GM23338 (cell line): ENCODE results near the gene POLR2F.

Experiments
- CREB1 ChIP-seq: fragments of 250-450 bp; sonication (Bioruptor Pico); IDR thresholded peaks from 2 replicates; pipeline ENCODE4 v1.5.0; 2020; ENCODE audit warnings: low read depth, mild to moderate bottlenecking, moderate library complexity
- EZH2 ChIP-seq: fragments of 200-600 bp; sonication (generic); IDR thresholded peaks from one replicate; pipeline ENCODE4 v1.8.0; 2017; ENCODE audit warnings: antibody characterized with exemption, mild to moderate bottlenecking, low read depth; ENCODE audit not compliant: unreplicated experiment
- EZH2phosphoT487 ChIP-seq: fragments of 200-600 bp; sonication (generic); IDR thresholded peaks from one replicate; pipeline ENCODE4 v1.8.1; 2018; ENCODE audit warnings: antibody characterized with exemption; ENCODE audit not compliant: unreplicated experiment
- JUNB ChIP-seq: IDR thresholded peaks from one replicate; pipeline ENCODE4 v1.6.1; 2016; ENCODE audit warnings: antibody characterized with exemption; ENCODE audit not compliant: unreplicated experiment
- NANOG ChIP-seq: IDR thresholded peaks from 2 replicates; pipeline ENCODE4 v1.6.1; 2016; ENCODE audit warnings: antibody characterized with exemption, borderline replicate concordance
- POLR2AphosphoS5 ChIP-seq: IDR thresholded peaks from 2 replicates; pipeline ENCODE4 v1.6.1; 2016; ENCODE audit warnings: antibody characterized with exemption, low read depth
- ZNF331 ChIP-seq: fragments of 250-450 bp; sonication (Bioruptor Pico); IDR thresholded peaks from 2 replicates; pipeline ENCODE4 v1.5.0; 2020; ENCODE audit warnings: low read depth, mild to moderate bottlenecking, moderate library complexity
- TF ChIP-seq, protein P1 (sequence below), 2 experiments: fragments of 200-600 bp in 1 of 2; sonication (generic) in 1 of 2; conservative IDR thresholded peaks; 2 replicates each; pipeline versions ENCODE4 v1.5.1 to v1.6.1; 2016 to 2017; ENCODE audit warnings: antibody characterized with exemption in 2 of 2, low read depth in 2 of 2, mild to moderate bottlenecking in 2 of 2, moderate library complexity in 1 of 2
- TF ChIP-seq, protein P2 (sequence below): IDR thresholded peaks from one replicate; pipeline ENCODE4 v1.6.1; 2018; ENCODE audit warnings: antibody characterized with exemption; ENCODE audit not compliant: unreplicated experiment
- TF ChIP-seq, protein P3 (sequence below): IDR thresholded peaks from 2 replicates; pipeline ENCODE4 v1.6.1; 2016; ENCODE audit warnings: antibody characterized with exemption

DNA sequence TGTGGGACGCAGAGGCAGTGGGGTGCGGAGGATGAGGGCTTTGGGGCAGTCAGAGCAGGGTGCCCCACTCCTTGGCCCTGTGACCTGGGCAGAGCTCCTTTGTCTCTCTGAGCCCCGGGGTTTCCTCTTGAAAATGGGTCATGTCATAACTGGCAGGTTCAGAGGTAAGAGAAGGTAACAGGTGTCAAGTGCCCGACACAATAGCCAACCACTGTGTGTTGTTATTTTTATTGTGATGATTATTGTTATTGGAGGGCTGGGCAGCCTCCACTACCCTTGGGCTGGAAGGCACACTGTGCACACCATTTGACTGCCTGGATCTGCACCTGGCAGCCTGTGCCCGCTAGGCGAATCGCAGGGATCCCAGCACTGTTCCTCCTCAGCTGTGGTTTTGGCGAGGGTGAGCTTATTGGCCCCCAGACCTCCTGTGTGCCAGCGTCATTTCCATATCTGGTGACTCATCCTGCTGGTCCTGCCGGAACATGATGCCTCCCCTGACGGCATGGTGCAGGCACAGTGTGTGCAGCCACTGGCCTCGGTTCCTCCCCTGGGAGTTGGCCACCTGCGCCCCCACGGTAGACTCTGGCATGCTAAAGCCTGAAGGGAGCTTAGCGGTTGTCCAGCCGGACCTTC, 46.3 kb downstream of the POLR2F start:
- TF ChIP-seq, protein P1, sequence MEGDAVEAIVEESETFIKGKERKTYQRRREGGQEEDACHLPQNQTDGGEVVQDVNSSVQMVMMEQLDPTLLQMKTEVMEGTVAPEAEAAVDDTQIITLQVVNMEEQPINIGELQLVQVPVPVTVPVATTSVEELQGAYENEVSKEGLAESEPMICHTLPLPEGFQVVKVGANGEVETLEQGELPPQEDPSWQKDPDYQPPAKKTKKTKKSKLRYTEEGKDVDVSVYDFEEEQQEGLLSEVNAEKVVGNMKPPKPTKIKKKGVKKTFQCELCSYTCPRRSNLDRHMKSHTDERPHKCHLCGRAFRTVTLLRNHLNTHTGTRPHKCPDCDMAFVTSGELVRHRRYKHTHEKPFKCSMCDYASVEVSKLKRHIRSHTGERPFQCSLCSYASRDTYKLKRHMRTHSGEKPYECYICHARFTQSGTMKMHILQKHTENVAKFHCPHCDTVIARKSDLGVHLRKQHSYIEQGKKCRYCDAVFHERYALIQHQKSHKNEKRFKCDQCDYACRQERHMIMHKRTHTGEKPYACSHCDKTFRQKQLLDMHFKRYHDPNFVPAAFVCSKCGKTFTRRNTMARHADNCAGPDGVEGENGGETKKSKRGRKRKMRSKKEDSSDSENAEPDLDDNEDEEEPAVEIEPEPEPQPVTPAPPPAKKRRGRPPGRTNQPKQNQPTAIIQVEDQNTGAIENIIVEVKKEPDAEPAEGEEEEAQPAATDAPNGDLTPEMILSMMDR (conservative IDR thresholded peaks at IDR 0.05; ENCODE audit: low read depth in 2 of 2), result no peak
- TF ChIP-seq EZH2 (no peak), EZH2phosphoT487 (no peak), POLR2AphosphoS5 (no peak), CREB1 (CRISPR knock-in tag) (no peak), JUNB (no peak), NANOG (no peak), ZNF331 (CRISPR knock-in tag) (no peak)
- TF ChIP-seq, protein P2, sequence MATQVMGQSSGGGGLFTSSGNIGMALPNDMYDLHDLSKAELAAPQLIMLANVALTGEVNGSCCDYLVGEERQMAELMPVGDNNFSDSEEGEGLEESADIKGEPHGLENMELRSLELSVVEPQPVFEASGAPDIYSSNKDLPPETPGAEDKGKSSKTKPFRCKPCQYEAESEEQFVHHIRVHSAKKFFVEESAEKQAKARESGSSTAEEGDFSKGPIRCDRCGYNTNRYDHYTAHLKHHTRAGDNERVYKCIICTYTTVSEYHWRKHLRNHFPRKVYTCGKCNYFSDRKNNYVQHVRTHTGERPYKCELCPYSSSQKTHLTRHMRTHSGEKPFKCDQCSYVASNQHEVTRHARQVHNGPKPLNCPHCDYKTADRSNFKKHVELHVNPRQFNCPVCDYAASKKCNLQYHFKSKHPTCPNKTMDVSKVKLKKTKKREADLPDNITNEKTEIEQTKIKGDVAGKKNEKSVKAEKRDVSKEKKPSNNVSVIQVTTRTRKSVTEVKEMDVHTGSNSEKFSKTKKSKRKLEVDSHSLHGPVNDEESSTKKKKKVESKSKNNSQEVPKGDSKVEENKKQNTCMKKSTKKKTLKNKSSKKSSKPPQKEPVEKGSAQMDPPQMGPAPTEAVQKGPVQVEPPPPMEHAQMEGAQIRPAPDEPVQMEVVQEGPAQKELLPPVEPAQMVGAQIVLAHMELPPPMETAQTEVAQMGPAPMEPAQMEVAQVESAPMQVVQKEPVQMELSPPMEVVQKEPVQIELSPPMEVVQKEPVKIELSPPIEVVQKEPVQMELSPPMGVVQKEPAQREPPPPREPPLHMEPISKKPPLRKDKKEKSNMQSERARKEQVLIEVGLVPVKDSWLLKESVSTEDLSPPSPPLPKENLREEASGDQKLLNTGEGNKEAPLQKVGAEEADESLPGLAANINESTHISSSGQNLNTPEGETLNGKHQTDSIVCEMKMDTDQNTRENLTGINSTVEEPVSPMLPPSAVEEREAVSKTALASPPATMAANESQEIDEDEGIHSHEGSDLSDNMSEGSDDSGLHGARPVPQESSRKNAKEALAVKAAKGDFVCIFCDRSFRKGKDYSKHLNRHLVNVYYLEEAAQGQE, result no peak
- TF ChIP-seq, protein P3, sequence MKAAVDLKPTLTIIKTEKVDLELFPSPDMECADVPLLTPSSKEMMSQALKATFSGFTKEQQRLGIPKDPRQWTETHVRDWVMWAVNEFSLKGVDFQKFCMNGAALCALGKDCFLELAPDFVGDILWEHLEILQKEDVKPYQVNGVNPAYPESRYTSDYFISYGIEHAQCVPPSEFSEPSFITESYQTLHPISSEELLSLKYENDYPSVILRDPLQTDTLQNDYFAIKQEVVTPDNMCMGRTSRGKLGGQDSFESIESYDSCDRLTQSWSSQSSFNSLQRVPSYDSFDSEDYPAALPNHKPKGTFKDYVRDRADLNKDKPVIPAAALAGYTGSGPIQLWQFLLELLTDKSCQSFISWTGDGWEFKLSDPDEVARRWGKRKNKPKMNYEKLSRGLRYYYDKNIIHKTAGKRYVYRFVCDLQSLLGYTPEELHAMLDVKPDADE, result no peak
